ENCODE measurements around the gene PLXDC2.

Gene PLXDC2

GRCh38 chr10:19824381-19825342 is 8.4 kb downstream of the PLXDC2 start:
- in situ Hi-C loops (cut with MboI; ENCODE audit: low sequenced_read_pairs, unreplicated experiment), result no loop called here
- DNase-seq (ENCODE audit: low spot score), result no peak
- TF ChIP-seq CTCF (IDR thresholded peaks at IDR 0.05; ENCODE audit: borderline replicate concordance, control extremely low read depth, extremely low read depth, insufficient read depth, missing control alignments), result no peak

- in situ Hi-C loops (cut with MboI; ENCODE audit: low sequenced_read_pairs, unreplicated experiment), result no loop called here
Measured at GRCh38 chr10:19825700-19826099, 9.5 kb downstream of the PLXDC2 start.

GRCh38 chr10:19826712-19827111 is 10.5 kb downstream of the PLXDC2 start:
- DNase-seq (ENCODE audit: low spot score), result no peak
- TF ChIP-seq CTCF (IDR thresholded peaks at IDR 0.05; ENCODE audit: borderline replicate concordance, control extremely low read depth, extremely low read depth, insufficient read depth, missing control alignments), result no peak
- in situ Hi-C loops (cut with MboI; ENCODE audit: low sequenced_read_pairs, unreplicated experiment), result no loop called here

More at GRCh38 chr10:19825700-19826099, 9.5 kb downstream of the PLXDC2 start:
- DNase-seq (ENCODE audit: low spot score), result no peak
- TF ChIP-seq CTCF (IDR thresholded peaks at IDR 0.05; ENCODE audit: borderline replicate concordance, control extremely low read depth, extremely low read depth, insufficient read depth, missing control alignments), result no peak

GRCh38 chr10:19828278-19829049 is 12.2 kb downstream of the PLXDC2 start:
- in situ Hi-C loops (cut with MboI; ENCODE audit: low sequenced_read_pairs, unreplicated experiment), result no loop called here
- no peak for DNase-seq (ENCODE audit: low spot score)

GRCh38 chr10:19832699-19833098 is 16.5 kb downstream of the PLXDC2 start:
- in situ Hi-C loops (cut with MboI; ENCODE audit: low sequenced_read_pairs, unreplicated experiment), result no loop called here

More at GRCh38 chr10:19828278-19829049, 12.2 kb downstream of the PLXDC2 start:
- no peak for TF ChIP-seq CTCF (IDR thresholded peaks at IDR 0.05; ENCODE audit: borderline replicate concordance, control extremely low read depth, extremely low read depth, insufficient read depth, missing control alignments)

More at GRCh38 chr10:19832699-19833098, 16.5 kb downstream of the PLXDC2 start:
- TF ChIP-seq CTCF (IDR thresholded peaks at IDR 0.05; ENCODE audit: borderline replicate concordance, control extremely low read depth, extremely low read depth, insufficient read depth, missing control alignments), result no peak
- no peak for DNase-seq (ENCODE audit: low spot score)
